ENCODE data around the gene PCDHA1. TPM values are rescaled to one million over a fixed set of nuclear protein-coding genes. Genes with fewer than 3 reads are reported as not detected.

The PCDHA1 gene
- polyA plus RNA-seq, 1 of the 3 experiments (the other 2 are of a cell fraction) = 0.16 TPM

DNA sequence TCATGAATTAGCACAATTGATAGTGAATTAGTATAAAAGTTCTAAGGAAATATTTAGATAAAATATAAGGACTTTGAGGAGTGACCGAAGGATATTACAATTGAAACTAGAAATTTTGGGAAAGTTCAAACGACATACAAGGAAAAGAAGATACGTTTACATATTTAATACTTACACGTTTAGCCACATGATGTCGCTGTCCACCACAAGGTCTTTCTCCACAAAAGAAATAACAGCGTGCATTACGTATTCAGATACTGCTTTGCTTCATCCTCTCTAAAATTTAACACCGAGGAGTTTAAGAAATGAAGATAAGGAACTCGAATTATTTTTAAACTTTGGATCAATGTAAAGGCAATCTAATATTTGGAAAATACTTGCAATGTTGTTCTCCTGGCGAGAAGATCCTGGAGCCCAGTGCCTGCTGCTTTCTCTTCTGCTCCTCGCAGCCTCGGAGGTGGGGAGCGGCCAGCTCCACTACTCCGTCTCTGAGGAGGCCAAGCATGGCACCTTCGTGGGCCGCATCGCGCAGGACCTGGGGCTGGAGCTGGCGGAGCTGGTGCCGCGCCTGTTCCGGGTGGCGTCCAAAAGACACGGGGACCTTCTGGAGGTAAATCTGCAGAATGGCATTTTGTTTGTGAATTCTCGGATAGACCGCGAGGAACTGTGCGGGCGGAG lies 15.0 kb downstream of the PCDHA1 start, which contains the start of gene PCDHA3:
PCDHA3 (plus strand) TSS at position 242 of the 678 bp plus-strand sequence.
- Histone ChIP-seq H3K4me3 (ENCODE audit: low read depth in 2 of 2, low read length in 1 of 2) (no peak within 1 kb of the TSS; a peak in 1 of 4 replicates), H3K79me2 (ENCODE audit: insufficient read depth) (no peaks in the 10 kb centered on the region), H2AFZ (ENCODE audit: low read depth) (no peak within 1 kb of the TSS), H3K9me2 (no peaks in the 10 kb centered on the region), H3K9ac (no peak within 1 kb of the TSS), H3K27ac (ENCODE audit: low read depth in 2 of 2, low read length in 1 of 2) (no peak within 1 kb of the TSS), H3K36me3 (replicated peaks in 1 of 2; ENCODE audit: control insufficient read depth in 1 of 2, insufficient read depth in 2 of 2, low read length in 1 of 2) (no peaks in the 10 kb centered on the region), H3K4me2 (no peak within 1 kb of the TSS), H4K20me1 (ENCODE audit: insufficient read depth) (no peaks in the 10 kb centered on the region), H3F3A (replicated peaks; ENCODE audit: insufficient read depth) (no peaks in the 10 kb centered on the region), H3K4me1 (ENCODE audit: control insufficient read depth in 1 of 2, insufficient read depth in 2 of 2, low read depth in 1 of 2, low read length in 1 of 2) (no peaks in the 10 kb centered on the region; a peak in 1 of 4 replicates), H3K27me3 (ENCODE audit: insufficient read depth) (no peaks in the 10 kb centered on the region), H3K9me3 (peaks cover 19% of the 10 kb centered on the region; the same call in 1 of the 2 replicates)
- TF ChIP-seq POLR2AphosphoS5 (IDR thresholded peaks at IDR 0.05; ENCODE audit: low read depth, low read length) (no peak), RFX5 (IDR thresholded peaks at IDR 0.05; ENCODE audit: low read length) (no peak)
- TF ChIP-seq, protein P1, sequence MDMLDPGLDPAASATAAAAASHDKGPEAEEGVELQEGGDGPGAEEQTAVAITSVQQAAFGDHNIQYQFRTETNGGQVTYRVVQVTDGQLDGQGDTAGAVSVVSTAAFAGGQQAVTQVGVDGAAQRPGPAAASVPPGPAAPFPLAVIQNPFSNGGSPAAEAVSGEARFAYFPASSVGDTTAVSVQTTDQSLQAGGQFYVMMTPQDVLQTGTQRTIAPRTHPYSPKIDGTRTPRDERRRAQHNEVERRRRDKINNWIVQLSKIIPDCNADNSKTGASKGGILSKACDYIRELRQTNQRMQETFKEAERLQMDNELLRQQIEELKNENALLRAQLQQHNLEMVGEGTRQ (IDR thresholded peaks at IDR 0.05; ENCODE audit: borderline replicate concordance, low read depth, low read length) = no peak
- no peak for DNase-seq
- CTCF ChIA-PET = no interaction called here
- POLR2A ChIA-PET = no interaction called here
- 56% methylated on average over 27 of the region's 29 CpGs for WGBS (ENCODE audit: low lambda C conversion rate)

GRCh38 chr5:140801494-140801841 lies 15.5 kb downstream of the PCDHA1 start:
- no peaks in the 10 kb centered on the region for H3K9me2 ChIP-seq
- no peaks in the 10 kb centered on the region for H4K20me1 ChIP-seq (ENCODE audit: insufficient read depth)
- no peaks in the 10 kb centered on the region; a peak in 1 of 4 replicates for H3K4me1 ChIP-seq (ENCODE audit: control insufficient read depth in 1 of 2, insufficient read depth in 2 of 2, low read depth in 1 of 2, low read length in 1 of 2)
- H3K79me2 ChIP-seq (ENCODE audit: insufficient read depth) = no peaks in the 10 kb centered on the region
- no peak overlapping the region for H2AFZ ChIP-seq (ENCODE audit: low read depth)
- no peak overlapping the region; a peak in 1 of 4 replicates for H3K4me3 ChIP-seq (ENCODE audit: low read depth in 2 of 2, low read length in 1 of 2)
- no peak overlapping the region for H3K9ac ChIP-seq
- H3K36me3 ChIP-seq (replicated peaks in 1 of 2; ENCODE audit: control insufficient read depth in 1 of 2, insufficient read depth in 2 of 2, low read length in 1 of 2) = no peaks in the 10 kb centered on the region
- WGBS (ENCODE audit: low lambda C conversion rate) = 67% methylated on average over 16 of the region's 16 CpGs
- TF ChIP-seq, protein P2, sequence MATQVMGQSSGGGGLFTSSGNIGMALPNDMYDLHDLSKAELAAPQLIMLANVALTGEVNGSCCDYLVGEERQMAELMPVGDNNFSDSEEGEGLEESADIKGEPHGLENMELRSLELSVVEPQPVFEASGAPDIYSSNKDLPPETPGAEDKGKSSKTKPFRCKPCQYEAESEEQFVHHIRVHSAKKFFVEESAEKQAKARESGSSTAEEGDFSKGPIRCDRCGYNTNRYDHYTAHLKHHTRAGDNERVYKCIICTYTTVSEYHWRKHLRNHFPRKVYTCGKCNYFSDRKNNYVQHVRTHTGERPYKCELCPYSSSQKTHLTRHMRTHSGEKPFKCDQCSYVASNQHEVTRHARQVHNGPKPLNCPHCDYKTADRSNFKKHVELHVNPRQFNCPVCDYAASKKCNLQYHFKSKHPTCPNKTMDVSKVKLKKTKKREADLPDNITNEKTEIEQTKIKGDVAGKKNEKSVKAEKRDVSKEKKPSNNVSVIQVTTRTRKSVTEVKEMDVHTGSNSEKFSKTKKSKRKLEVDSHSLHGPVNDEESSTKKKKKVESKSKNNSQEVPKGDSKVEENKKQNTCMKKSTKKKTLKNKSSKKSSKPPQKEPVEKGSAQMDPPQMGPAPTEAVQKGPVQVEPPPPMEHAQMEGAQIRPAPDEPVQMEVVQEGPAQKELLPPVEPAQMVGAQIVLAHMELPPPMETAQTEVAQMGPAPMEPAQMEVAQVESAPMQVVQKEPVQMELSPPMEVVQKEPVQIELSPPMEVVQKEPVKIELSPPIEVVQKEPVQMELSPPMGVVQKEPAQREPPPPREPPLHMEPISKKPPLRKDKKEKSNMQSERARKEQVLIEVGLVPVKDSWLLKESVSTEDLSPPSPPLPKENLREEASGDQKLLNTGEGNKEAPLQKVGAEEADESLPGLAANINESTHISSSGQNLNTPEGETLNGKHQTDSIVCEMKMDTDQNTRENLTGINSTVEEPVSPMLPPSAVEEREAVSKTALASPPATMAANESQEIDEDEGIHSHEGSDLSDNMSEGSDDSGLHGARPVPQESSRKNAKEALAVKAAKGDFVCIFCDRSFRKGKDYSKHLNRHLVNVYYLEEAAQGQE (IDR thresholded peaks at IDR 0.05; ENCODE audit: low read depth, low read length) = no peak
- TF ChIP-seq RAD21 (IDR thresholded peaks at IDR 0.05; ENCODE audit: low read length) = no peak
- no peak for TF ChIP-seq NFIC (IDR thresholded peaks at IDR 0.05; ENCODE audit: borderline replicate concordance)
- TF ChIP-seq RFX5 (IDR thresholded peaks at IDR 0.05; ENCODE audit: low read length) = no peak
- no peak for TF ChIP-seq SMC3 (IDR thresholded peaks at IDR 0.05; ENCODE audit: low read depth, low read length)
- TF ChIP-seq FOXJ3 (CRISPR knock-in tag; IDR thresholded peaks at IDR 0.05) = no peak
- TF ChIP-seq, protein P3, sequence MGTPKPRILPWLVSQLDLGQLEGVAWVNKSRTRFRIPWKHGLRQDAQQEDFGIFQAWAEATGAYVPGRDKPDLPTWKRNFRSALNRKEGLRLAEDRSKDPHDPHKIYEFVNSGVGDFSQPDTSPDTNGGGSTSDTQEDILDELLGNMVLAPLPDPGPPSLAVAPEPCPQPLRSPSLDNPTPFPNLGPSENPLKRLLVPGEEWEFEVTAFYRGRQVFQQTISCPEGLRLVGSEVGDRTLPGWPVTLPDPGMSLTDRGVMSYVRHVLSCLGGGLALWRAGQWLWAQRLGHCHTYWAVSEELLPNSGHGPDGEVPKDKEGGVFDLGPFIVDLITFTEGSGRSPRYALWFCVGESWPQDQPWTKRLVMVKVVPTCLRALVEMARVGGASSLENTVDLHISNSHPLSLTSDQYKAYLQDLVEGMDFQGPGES (IDR thresholded peaks at IDR 0.05; ENCODE audit: low read depth, low read length) = no peak
- TF ChIP-seq, protein P4, sequence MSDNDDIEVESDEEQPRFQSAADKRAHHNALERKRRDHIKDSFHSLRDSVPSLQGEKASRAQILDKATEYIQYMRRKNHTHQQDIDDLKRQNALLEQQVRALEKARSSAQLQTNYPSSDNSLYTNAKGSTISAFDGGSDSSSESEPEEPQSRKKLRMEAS (IDR thresholded peaks at IDR 0.05; ENCODE audit: low read depth) = no peak
- no peak for TF ChIP-seq CTCF (IDR thresholded peaks at IDR 0.05)
- TF ChIP-seq, protein P1 (IDR thresholded peaks at IDR 0.05; ENCODE audit: borderline replicate concordance, low read depth, low read length) = no peak
- no peak for TF ChIP-seq EZH2phosphoT487 (IDR thresholded peaks at IDR 0.05; ENCODE audit: borderline replicate concordance, low read depth)
- TF ChIP-seq POLR2AphosphoS5 (IDR thresholded peaks at IDR 0.05; ENCODE audit: low read depth, low read length) = no peak
- no peak for TF ChIP-seq YY1 (IDR thresholded peaks at IDR 0.05; ENCODE audit: low read depth)
- TF ChIP-seq GABPA (IDR thresholded peaks at IDR 0.05; ENCODE audit: low read depth) = no peak
- no peak for TF ChIP-seq TEAD4 (IDR thresholded peaks at IDR 0.05; ENCODE audit: borderline replicate concordance, insufficient read depth)
- H3F3A ChIP-seq (replicated peaks; ENCODE audit: insufficient read depth) = no peaks in the 10 kb centered on the region
- ChIA-PET POLR2A (no interaction called here), CTCF (no interaction called here)
- no peak overlapping the region for H3K27ac ChIP-seq (ENCODE audit: low read depth in 2 of 2, low read length in 1 of 2)
- H3K4me2 ChIP-seq = no peak overlapping the region
- H3K27me3 ChIP-seq (ENCODE audit: insufficient read depth) = no peaks in the 10 kb centered on the region
- peaks cover 19% of the 10 kb centered on the region; the same call in 1 of the 2 replicates for H3K9me3 ChIP-seq
- no peak for DNase-seq
